ENCODE measurements around the gene OMP.

Gene OMP

DNA sequence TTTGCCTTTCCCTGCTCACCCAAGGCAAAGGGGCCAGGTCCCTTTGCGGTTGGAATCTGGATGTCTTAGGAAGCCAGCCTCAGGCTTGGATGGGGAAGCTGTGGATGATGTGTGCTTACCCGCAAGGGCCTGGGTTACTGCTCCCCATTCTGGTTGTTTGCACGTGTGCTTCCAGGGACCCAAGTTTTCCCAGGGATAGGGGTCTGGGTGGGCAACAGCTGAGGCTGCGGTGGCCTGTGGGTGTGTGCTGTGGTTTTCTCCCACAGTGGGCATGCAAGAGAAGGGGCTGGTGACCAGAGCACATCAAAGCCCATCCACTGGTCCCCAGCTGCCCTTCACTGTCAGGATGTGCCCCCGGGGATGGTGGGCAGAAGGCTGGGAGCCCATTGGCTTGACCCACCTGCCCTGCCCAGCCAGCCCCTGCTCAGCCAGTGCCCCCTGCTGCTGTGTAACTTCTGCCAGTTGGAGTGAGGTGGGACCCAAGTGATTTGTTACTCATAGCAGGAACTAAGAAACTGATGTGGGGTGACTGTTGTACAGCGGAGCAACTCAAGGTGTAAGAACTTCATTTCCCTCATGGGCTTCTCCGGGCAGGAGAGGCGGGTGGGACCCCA is 32.6 kb upstream of the OMP start:
- DNase-seq, result no peak

- no peak for DNase-seq
These were observed 31.6 kb upstream of the OMP start for GRCh38 chr11:77071077-77071476.

- DNase-seq, result no peak
These were observed 30.7 kb upstream of the OMP start for GRCh38 chr11:77071671-77072605.

GRCh38 chr11:77072851-77073327 is 29.8 kb upstream of the OMP start:
- DNase-seq, result no peak

DNA sequence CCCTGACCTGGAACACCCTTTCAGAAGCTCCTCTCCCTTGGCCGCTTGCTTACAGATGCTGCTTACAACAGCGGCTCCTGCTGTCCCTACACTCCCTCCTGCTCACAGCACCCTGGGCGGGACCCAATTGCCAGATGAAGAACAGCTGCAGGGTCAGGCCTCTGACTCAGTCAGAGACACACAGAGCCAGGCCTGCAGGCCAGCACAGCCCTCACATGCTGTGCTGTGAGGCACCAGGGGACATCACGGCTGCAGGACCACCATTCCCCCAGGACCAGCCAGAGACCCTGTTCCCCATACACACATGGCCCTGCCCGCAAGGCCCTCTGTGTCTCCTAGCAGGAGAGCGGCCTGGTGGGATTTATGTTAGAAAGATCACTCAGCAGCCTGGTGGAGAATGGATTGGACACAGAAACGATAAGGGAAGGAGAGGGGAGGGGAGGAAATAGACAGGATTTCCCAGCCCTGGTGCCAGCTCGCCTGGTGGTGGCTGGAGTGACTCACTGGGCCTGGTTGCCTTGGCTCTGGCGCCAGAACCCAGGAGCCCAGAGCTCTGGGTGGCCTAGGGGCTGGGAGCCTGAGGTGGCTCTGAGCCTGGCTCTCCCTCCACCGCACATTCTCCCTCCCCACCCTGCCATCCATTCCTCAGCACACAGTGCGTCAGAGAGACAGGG is 29.2 kb upstream of the OMP start:
- DNase-seq, result no peak

GRCh38 chr11:77074205-77074604 is 28.4 kb upstream of the OMP start:
- no peak for DNase-seq

DNA sequence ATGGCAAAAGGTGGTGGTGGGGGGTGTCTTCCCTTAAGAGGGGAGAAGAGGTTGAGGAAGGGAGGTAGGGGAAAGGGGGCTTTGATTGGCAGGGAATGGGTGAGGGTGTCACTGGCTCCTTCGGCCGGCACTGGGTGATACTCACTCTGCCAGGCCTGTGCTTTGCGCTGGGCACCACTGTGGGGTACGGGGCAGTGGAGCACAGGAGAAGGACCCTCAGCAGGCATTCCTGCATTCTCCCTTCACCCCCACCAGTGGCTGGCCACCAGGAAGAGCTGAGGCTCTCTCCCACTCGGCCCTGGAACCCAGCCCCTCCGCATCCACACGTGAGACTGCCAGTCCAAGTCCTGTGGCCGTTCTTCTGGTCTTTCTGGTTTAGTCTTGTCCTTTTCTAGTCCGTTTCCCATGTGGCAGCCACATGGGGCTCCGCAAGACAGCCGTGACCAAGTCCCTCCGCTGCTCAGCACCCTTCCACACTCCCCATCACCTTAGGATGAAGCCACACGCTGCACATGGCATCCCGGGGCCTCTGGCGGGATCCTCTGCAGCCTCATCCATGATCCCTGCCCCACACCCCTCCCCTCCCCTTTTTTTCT is 27.9 kb upstream of the OMP start:
- no peak for DNase-seq

- no peak for DNase-seq
These were observed 27.2 kb upstream of the OMP start for GRCh38 chr11:77075425-77075905.

GRCh38 chr11:77079666-77080065 is 23.0 kb upstream of the OMP start:
- DNase-seq, result no peak

- no peak for DNase-seq
These were observed 21.9 kb upstream of the OMP start for GRCh38 chr11:77080643-77081210.

- no peak for DNase-seq
These were observed 21.2 kb upstream of the OMP start for GRCh38 chr11:77081381-77081851.

DNA sequence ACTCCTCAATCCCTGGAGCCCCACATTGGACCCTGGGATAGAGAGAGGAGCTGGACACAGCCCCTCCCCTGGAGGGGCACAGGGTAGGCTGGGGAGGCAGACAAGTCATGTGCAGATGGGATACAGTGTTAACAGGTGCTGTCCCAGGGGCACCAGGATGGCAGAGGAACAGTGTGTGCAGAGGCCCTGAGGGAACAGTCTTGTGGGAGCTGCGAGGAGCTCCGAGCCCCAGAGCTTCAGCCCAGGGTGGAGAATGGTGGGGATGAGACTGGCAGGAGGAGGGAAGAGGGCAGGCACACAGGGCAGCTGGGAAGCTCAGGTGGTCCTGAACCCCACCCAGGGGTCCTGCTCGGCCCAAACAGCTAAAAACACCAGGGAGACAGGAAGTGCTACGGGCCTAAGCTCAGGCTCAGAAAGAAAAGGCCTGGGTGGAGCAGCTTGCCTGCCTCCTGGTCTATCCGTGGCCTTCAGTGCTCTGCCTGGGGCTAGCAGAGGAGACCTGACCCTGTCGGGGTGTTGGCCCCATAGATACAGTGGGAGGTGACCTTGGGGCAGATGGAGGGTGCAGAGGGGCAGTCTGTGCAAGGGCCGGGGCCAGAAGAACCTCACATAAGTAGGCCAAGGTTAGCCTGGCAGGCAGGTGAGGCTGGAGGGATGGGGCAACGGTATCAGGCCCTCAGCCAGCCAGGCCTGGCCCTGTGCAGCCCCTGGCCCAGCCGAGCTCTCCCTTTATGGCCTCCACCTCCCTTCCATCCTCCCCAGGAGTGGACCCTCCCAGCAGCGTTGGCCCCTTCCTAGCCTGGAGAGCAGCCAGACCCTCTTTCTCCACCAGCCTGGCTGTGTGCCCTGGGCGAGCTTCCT is 20.4 kb upstream of the OMP start:
- no peak for DNase-seq

DNA sequence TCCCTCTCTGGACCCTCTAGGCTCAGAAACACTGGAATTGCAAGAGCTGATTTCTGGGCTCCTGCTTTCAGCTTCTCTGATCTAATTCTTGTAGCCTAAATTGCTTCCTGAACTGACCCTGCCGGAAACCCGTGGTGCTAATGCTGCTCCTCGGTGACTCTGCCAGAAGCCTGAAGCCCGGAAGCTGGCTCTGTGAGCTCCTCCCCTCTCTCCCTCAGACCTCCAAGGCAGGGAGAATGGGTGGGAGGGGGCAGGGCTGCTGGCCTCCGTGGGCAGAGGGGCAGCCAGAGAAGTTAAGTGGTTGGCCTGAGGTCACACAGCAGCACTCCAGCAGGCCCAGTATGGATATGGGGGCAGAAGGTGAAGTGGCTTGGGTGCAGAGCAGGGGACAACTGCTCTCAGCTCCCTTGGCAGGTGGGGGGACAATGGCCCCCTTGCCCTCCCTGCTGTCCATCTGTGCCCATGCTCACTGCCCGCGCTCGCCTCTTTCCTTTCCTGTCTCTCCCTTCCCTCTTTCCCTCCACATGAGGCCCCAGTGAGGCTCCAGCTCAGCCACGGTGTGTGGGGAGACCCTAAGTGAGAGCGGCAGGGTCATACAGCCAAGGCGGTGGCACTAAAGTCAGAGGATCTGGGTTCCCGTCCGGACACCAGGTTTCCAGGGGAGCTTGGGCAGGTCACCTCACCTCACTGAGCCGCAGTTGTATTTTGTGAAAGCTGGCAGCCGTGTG is 19.6 kb upstream of the OMP start:
- DNase-seq, result no peak

GRCh38 chr11:77083566-77084245 is 18.9 kb upstream of the OMP start:
- no peak for DNase-seq

GRCh38 chr11:77084581-77085191 is 18.0 kb upstream of the OMP start:
- DNase-seq, result no peak

DNA sequence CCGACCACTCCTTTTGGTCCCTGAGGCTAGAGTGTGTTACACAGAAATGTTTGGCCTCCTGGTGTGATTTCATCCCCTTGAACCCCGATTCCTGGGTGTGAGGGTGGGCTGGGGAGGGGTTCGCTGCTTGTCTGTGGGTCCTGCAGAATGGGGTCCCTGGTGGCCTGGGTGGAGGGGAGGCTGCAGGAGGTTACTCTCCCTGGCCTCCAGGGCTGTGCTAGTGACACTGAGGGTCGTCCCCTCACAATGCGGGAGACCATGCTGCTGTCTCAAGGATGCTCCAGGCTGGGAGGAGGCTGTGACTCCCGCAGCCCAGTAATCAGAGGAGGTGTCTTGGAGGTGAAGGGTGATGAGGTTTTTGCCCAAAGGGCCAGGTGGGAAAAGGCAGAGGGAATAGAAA is 17.0 kb upstream of the OMP start:
- DNase-seq, result no peak

GRCh38 chr11:77086521-77087472 is 15.8 kb upstream of the OMP start:
- no peak for DNase-seq

- no peak for DNase-seq
These were observed 14.9 kb upstream of the OMP start for GRCh38 chr11:77087723-77088225.

All from NCI-H2227 treated with DMSO at 0.1 percent for 48 hours (cell line).